HepG2 (cell line): ENCODE data around the gene CALD1. TPM values are rescaled to one million over a fixed set of nuclear protein-coding genes. Genes with fewer than 3 reads are reported as not detected.

ENCODE experiments used
- EHMT2 ChIP-seq: fragments of 200-600 bp; sonication (generic); IDR thresholded peaks from 2 replicates; pipeline ENCODE4 v1.7.0; 2017; ENCODE audit warnings: antibody characterized with exemption, low read depth, low read length, borderline replicate concordance
- HNRNPLL ChIP-seq: fragments of 200-400 bp; formaldehyde crosslinking; IDR thresholded peaks from 2 replicates; pipeline ENCODE4 v1.6.1; 2017; ENCODE audit warnings: mild to moderate bottlenecking, low read depth, low read length; ENCODE audit not compliant: poor library complexity, severe bottlenecking
- KDM6A ChIP-seq: IDR thresholded peaks from 2 replicates; pipeline ENCODE4 v1.6.1; 2016; ENCODE audit warnings: low read depth
- LCORL ChIP-seq, 2 experiments: fragments of 450-650 bp in 1 of 2; sonication (generic) in 1 of 2; formaldehyde crosslinking in 1 of 2; IDR thresholded peaks; 2 replicates each; pipeline versions ENCODE4 v1.5.0 to v1.6.1; 2017 to 2020; ENCODE audit warnings: antibody characterized with exemption in 1 of 2, missing genetic modification reagents in 1 of 2
- MAFG ChIP-seq: sonication (generic); formaldehyde crosslinking; IDR thresholded peaks from 2 replicates; pipeline ENCODE4 v1.5.1; 2020; ENCODE audit warnings: mild to moderate bottlenecking, missing genetic modification reagents
- ONECUT2 ChIP-seq: sonication (generic); formaldehyde crosslinking; IDR thresholded peaks from 2 replicates; pipeline ENCODE4 v1.4.0; 2020; ENCODE audit warnings: missing genetic modification reagents
- PTBP1 ChIP-seq: fragments of 200-400 bp; formaldehyde crosslinking; IDR thresholded peaks from 2 replicates; pipeline ENCODE4 v1.6.1; 2018; ENCODE audit warnings: low read length, low read depth; ENCODE audit not compliant: poor library complexity, severe bottlenecking
- RFX3 ChIP-seq: IDR thresholded peaks from 2 replicates; pipeline ENCODE4 v1.6.1; 2016; ENCODE audit warnings: missing biosample characterization, missing genetic modification reagents
- SIN3A ChIP-seq: IDR thresholded peaks from 2 replicates; pipeline ENCODE4 v1.6.1; 2011; ENCODE audit warnings: low read depth, mild to moderate bottlenecking, control low read depth, low read length, borderline replicate concordance
- SIX1 ChIP-seq: sonication (generic); formaldehyde crosslinking; IDR thresholded peaks from 2 replicates; pipeline ENCODE4 v1.4.0; 2020; ENCODE audit warnings: missing genetic modification reagents, borderline replicate concordance
- SSRP1 ChIP-seq: IDR thresholded peaks from 2 replicates; pipeline ENCODE4 v1.6.1; 2016; ENCODE audit warnings: control low read depth
- TOE1 ChIP-seq: sonication (generic); formaldehyde crosslinking; IDR thresholded peaks from 2 replicates; pipeline ENCODE4 v1.4.0; 2020; ENCODE audit warnings: mild to moderate bottlenecking, missing genetic modification reagents
- ZBTB34 ChIP-seq: sonication (generic); formaldehyde crosslinking; IDR thresholded peaks from 2 replicates; pipeline ENCODE4 v1.8.0; 2022; ENCODE audit warnings: mild to moderate bottlenecking, missing genetic modification reagents
- ZNF225 ChIP-seq: sonication (generic); formaldehyde crosslinking; IDR thresholded peaks from 2 replicates; pipeline ENCODE4 v1.4.0; 2020; ENCODE audit warnings: mild to moderate bottlenecking, missing genetic modification reagents
- ZNF280D ChIP-seq: sonication (generic); formaldehyde crosslinking; IDR thresholded peaks from 2 replicates; pipeline ENCODE4 v1.5.1; 2020; ENCODE audit warnings: mild to moderate bottlenecking, missing genetic modification reagents
- ZNF629 ChIP-seq: sonication (generic); formaldehyde crosslinking; conservative IDR thresholded peaks from 2 replicates; pipeline ENCODE4 v1.5.0; 2020; ENCODE audit warnings: missing genetic modification reagents
- ZNF670 ChIP-seq: sonication (generic); formaldehyde crosslinking; IDR thresholded peaks from 2 replicates; pipeline ENCODE4 v1.8.0; 2022; ENCODE audit warnings: mild to moderate bottlenecking, missing genetic modification reagents, borderline replicate concordance
- polyA plus RNA-seq, 8 experiments: library from polyadenylated mRNA; depleted of rRNA in 3 of 8; stranded (reverse) in 7 of 8; unstranded in 1 of 8; fragments of >200 nt; fragmentation: Illumina TruSeq in 4 of 8; extraction: Trizol in 4 of 8; gene quantifications; 2 replicates each; pipeline versions ENCODE4 v1.2.1 to v1.2.3, GENCODE V29; 2011 to 2016; ENCODE audit warnings: low read depth in 4 of 8, missing spikeins in 1 of 8, mixed read lengths in 1 of 8; ENCODE audit not compliant: insufficient read depth in 1 of 8
- total RNA-seq, 5 experiments: library from RNA; depleted of rRNA; stranded (reverse); fragments of >200 nt; fragmentation: Illumina TruSeq; extraction: Trizol; gene quantifications; 2 replicates each; pipeline ENCODE4 v1.2.3, GENCODE V29; 2016; ENCODE audit warnings: low read depth in 1 of 5
- TF ChIP-seq, protein P1 (sequence below): sonication (generic); formaldehyde crosslinking; IDR thresholded peaks from 2 replicates; pipeline ENCODE4 v1.4.0; 2020; ENCODE audit warnings: missing genetic modification reagents
- TF ChIP-seq, protein P2 (sequence below): sonication (generic); formaldehyde crosslinking; IDR thresholded peaks from 2 replicates; pipeline ENCODE4 v1.4.0; 2020; ENCODE audit warnings: missing genetic modification reagents

The CALD1 gene
- total and polyA plus RNA-seq, 2 of the 13 experiments (the other 11 are each of a cell fraction or from before 2014, with no cell fraction given) = 53.0 to 112 TPM

DNA sequence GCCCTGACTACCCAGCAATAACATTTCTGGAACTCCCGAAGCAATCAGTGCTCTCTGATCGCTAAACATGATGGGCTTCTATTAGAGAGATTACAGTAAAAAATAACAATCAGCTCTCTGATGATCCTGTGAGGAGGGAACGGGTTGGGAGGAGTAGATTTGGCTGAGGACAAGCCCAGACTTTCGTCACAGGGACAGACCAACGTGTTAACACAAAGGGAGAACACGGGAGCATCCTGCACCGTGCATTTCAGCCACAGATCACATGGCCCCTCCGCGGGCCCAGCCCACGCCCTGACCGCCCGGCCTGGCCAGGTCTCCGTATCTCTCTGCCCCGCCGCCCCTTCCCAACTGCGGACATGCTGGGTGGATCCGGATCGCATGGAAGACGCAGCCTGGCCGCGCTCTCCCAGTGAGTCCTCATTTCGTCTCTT lies 111.8 kb downstream of the CALD1 start (continued):
- TF ChIP-seq, protein P1, sequence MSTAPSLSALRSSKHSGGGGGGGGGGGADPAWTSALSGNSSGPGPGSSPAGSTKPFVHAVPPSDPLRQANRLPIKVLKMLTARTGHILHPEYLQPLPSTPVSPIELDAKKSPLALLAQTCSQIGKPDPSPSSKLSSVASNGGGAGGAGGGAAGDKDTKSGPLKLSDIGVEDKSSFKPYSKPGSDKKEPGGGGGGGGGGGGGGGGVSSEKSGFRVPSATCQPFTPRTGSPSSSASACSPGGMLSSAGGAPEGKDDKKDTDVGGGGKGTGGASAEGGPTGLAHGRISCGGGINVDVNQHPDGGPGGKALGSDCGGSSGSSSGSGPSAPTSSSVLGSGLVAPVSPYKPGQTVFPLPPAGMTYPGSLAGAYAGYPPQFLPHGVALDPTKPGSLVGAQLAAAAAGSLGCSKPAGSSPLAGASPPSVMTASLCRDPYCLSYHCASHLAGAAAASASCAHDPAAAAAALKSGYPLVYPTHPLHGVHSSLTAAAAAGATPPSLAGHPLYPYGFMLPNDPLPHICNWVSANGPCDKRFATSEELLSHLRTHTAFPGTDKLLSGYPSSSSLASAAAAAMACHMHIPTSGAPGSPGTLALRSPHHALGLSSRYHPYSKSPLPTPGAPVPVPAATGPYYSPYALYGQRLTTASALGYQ (CRISPR knock-in tag) = no peak
- no peak for TF ChIP-seq MAFG (CRISPR knock-in tag)
- TF ChIP-seq, protein P2, sequence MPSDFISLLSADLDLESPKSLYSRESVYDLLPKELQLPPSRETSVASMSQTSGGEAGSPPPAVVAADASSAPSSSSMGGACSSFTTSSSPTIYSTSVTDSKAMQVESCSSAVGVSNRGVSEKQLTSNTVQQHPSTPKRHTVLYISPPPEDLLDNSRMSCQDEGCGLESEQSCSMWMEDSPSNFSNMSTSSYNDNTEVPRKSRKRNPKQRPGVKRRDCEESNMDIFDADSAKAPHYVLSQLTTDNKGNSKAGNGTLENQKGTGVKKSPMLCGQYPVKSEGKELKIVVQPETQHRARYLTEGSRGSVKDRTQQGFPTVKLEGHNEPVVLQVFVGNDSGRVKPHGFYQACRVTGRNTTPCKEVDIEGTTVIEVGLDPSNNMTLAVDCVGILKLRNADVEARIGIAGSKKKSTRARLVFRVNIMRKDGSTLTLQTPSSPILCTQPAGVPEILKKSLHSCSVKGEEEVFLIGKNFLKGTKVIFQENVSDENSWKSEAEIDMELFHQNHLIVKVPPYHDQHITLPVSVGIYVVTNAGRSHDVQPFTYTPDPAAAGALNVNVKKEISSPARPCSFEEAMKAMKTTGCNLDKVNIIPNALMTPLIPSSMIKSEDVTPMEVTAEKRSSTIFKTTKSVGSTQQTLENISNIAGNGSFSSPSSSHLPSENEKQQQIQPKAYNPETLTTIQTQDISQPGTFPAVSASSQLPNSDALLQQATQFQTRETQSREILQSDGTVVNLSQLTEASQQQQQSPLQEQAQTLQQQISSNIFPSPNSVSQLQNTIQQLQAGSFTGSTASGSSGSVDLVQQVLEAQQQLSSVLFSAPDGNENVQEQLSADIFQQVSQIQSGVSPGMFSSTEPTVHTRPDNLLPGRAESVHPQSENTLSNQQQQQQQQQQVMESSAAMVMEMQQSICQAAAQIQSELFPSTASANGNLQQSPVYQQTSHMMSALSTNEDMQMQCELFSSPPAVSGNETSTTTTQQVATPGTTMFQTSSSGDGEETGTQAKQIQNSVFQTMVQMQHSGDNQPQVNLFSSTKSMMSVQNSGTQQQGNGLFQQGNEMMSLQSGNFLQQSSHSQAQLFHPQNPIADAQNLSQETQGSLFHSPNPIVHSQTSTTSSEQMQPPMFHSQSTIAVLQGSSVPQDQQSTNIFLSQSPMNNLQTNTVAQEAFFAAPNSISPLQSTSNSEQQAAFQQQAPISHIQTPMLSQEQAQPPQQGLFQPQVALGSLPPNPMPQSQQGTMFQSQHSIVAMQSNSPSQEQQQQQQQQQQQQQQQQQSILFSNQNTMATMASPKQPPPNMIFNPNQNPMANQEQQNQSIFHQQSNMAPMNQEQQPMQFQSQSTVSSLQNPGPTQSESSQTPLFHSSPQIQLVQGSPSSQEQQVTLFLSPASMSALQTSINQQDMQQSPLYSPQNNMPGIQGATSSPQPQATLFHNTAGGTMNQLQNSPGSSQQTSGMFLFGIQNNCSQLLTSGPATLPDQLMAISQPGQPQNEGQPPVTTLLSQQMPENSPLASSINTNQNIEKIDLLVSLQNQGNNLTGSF (CRISPR knock-in tag) = peak; percentile 77
- TF ChIP-seq SIX1 (CRISPR knock-in tag) = peak; percentile 43; the same call in 1 of the 2 replicates
- no peak for TF ChIP-seq PTBP1
- no peak for TF ChIP-seq ZNF225 (CRISPR knock-in tag)
- peak; percentile 35; the same call in 1 of the 2 replicates for TF ChIP-seq ZNF670
- 0 out of 2 replicates have a peak, but pooled peaks have one; percentile 26 for TF ChIP-seq ONECUT2 (CRISPR knock-in tag)
- TF ChIP-seq ZNF629 (CRISPR knock-in tag) = 0 out of 2 replicates have a peak, but pooled peaks have one; percentile 19
- TF ChIP-seq ZBTB34 = no peak
- peak; percentile 60 for TF ChIP-seq HNRNPLL
- peak; percentile 76 for TF ChIP-seq SSRP1
- TF ChIP-seq EHMT2 = no peak
- no peak for TF ChIP-seq ZNF280D (CRISPR knock-in tag)
- no peak for TF ChIP-seq SIN3A
- TF ChIP-seq LCORL (IDR thresholded peaks at IDR 0.05) = no peak
- TF ChIP-seq LCORL (CRISPR knock-in tag; IDR thresholded peaks at IDR 0.05) = no peak
- no peak for TF ChIP-seq TOE1 (CRISPR knock-in tag)
- peak; percentile 12; the same call in 1 of the 2 replicates for TF ChIP-seq KDM6A (CRISPR knock-in tag)
- TF ChIP-seq RFX3 = no peak
